LNCaP clone FGC (cell line): ENCODE data around the gene TSTD1.

ENCODE experiments used
- DNase-seq: peaks from one replicate; pipeline ENCODE4 v3.0.0-alpha.2; 2011; ENCODE audit warnings: low read depth
- H3K4me3 ChIP-seq: 2 replicates; pipeline ENCODE4 v1.5.1; 2011; ENCODE audit warnings: mild to moderate bottlenecking, low read depth, low read length, control low read depth
- CTCF ChIP-seq: IDR thresholded peaks from 2 replicates; pipeline ENCODE4 v1.5.1; 2012; ENCODE audit warnings: mild to moderate bottlenecking; ENCODE audit not compliant: control insufficient read depth, insufficient read depth; ENCODE audit errors: extremely low read depth

Gene TSTD1

GRCh38 chr1:161054232-161054631 is 15.5 kb upstream of the TSTD1 start:
- H3K4me3 ChIP-seq, result no peak overlapping the region
- no peak for TF ChIP-seq CTCF
- DNase-seq, result no peak

DNA sequence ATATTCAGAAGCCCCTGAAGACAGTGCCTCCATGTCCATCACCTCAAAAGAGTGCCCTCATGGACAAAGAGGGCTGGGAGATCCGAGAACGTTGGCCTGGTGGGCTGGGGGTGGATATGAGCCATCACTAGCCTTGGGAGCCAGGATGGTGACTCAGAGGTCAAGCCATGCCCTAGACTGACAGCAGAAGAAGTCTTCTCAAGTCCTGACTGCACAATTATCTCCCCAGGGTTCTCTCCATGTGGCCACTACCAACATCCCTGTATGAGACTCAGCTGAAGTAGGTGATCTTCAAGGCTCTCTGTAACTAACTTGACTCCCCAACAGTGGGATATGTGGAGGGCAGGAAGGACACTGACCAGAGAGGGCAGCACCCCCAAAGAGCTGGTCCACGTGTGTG is 14.1 kb upstream of the TSTD1 start:
- no peak for DNase-seq
- no peak overlapping the region for H3K4me3 ChIP-seq
- TF ChIP-seq CTCF, result no peak

DNA sequence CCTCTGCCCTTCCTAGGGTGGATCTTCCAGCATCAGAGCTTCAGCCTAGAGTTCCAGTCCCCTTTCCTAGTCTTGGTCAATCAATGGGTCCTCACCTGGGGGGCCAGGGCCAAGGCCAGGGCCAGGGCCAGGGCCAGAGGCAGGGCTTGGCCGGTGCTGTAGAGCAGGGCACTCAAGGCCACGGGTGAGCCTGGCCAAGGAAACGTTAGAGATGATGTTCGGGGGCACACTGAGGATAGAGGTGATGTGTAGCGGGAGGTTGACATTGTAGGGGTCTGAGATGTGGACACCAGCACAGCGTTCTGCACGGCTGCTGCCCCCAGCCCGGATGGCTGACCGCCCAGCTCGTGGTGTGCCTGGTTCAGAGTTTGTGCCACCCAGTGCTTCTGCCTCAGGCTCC is 12.5 kb upstream of the TSTD1 start:
- DNase-seq, result no peak

DNA sequence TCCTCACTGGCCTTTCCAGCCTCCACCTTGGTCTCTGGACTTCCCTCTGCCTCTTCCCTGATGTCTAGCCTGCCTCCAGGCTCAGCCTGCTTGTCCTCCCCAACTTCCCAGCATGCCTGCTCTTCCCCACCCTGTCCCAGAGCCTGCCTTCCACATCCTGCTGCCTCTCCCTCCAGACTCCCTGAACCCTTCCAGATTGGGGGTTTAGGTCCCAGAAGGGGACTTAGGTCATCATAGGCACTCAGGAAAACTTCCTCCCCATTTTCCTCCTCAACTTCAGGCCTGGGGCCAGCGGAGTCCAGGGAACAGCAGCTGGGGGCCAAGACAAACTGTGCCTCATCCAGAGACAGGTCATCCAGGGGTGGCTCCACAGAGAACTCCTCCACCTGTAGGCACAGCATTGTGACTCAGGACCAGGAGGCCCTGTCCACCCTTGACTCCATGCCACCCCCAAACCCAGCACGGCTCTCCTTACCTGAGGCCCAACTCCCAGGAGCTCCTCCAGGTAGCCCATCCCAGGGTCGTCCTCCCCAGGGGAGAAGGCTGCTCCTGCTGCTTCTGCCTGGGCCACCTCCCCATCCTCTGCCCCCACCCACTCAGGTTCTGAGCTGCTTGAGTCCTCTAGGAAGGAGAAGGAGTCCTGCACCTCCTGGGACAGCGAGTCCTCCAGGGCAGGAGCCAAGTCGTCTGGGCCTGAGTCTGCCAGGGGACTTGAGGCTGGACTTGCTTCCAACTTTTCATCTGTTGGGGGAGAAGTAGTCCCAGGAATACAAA is 10.4 kb upstream of the TSTD1 start:
- H3K4me3 ChIP-seq, result no peak overlapping the region
- DNase-seq, result no peak
- no peak for TF ChIP-seq CTCF

More for the DNA sequence above, 12.5 kb upstream of the TSTD1 start:
- no peak for TF ChIP-seq CTCF
- H3K4me3 ChIP-seq, result no peak overlapping the region

GRCh38 chr1:161047436-161048420 is 9.0 kb upstream of the TSTD1 start:
- DNase-seq, result no peak
- TF ChIP-seq CTCF, result no peak
- H3K4me3 ChIP-seq, result no peak overlapping the region

- TF ChIP-seq CTCF, result no peak
- H3K4me3 ChIP-seq, result peak overlapping the region; percentile 94
- DNase-seq, result no peak
Measured at GRCh38 chr1:161046605-161047228, 8.0 kb upstream of the TSTD1 start.
